Endothelial cell of umbilical vein (primary cell): Measurements from ENCODE around the gene AKT3. TPM values are rescaled to one million over a fixed set of nuclear protein-coding genes. Genes with fewer than 3 reads are reported as not detected.

Experiments
- BruUV-seq: library from RNA; stranded (reverse); fragments of 400-500 nt; replicated peaks from 2 replicates; lab custom pipeline; 2021; lab: Mats Ljungman, UMichigan
- CTCF ChIA-PET: fragments of 300-600, 350-600 bp; sonication (Branson Sonifier 250); formaldehyde crosslinking; loops from one replicate; lab custom pipeline; 2021; ENCODE audit warnings: antibody characterized with exemption, inconsistent platforms; lab: Charles Lee
- POLR2A ChIA-PET: fragments of 300-600, 350-600 bp; sonication (Branson Sonifier 250); formaldehyde crosslinking; loops from one replicate; lab custom pipeline; 2021; ENCODE audit warnings: antibody characterized with exemption, inconsistent platforms; lab: Charles Lee
- DNase-seq: peaks from one replicate; pipeline ENCODE4 v3.0.0-alpha.2; 2011; ENCODE audit warnings: low read depth, low spot score
- FAIRE-seq: peaks from 2 replicates; lab custom pipeline; 2011; peaks lifted over from hg19 to GRCh38; lab: Jason Lieb, UNC
- H2AFZ ChIP-seq: 2 replicates; pipeline ENCODE4 v1.6.0; 2012; ENCODE audit warnings: low read depth, low read length, control low read depth, inconsistent platforms
- H3K27ac ChIP-seq: 2 replicates; pipeline ENCODE4 v1.5.1; 2011; ENCODE audit warnings: low read depth, mild to moderate bottlenecking, control low read depth, low read length, moderate library complexity; ENCODE audit not compliant: insufficient read depth
- H3K27me3 ChIP-seq, 2 experiments: 2 replicates each; pipeline versions ENCODE4 v1.6.0 to v1.6.1; 2011; ENCODE audit warnings: low read length in 2 of 2, mixed read lengths in 1 of 2; ENCODE audit not compliant: control insufficient read depth in 2 of 2, insufficient read depth in 2 of 2
- H3K36me3 ChIP-seq, 2 experiments: 2 replicates in 1 of 2; 3 replicates in 1 of 2; pipeline ENCODE4 v1.5.1; 2011; ENCODE audit warnings: low read length in 2 of 2, mild to moderate bottlenecking in 1 of 2, moderate library complexity in 1 of 2; ENCODE audit not compliant: control insufficient read depth in 2 of 2, insufficient read depth in 2 of 2; ENCODE audit errors: extremely low read depth in 1 of 2
- H3K4me1 ChIP-seq: 3 replicates; pipeline ENCODE4 v1.5.1; 2011; ENCODE audit warnings: mild to moderate bottlenecking, low read length; ENCODE audit not compliant: control insufficient read depth, insufficient read depth; ENCODE audit errors: extremely low read depth
- H3K4me2 ChIP-seq: 2 replicates; pipeline ENCODE4 v1.6.1; 2011; ENCODE audit warnings: low read length, control low read depth, mixed read lengths; ENCODE audit not compliant: insufficient read depth
- H3K4me3 ChIP-seq, 3 experiments: fragments of 200-600 bp in 1 of 3; sonication (generic), shearing (Covaris generic) in 1 of 3; replicated peaks in 1 of 3; 2 replicates each; pipeline ENCODE4 v1.5.1; 2011 to 2016; ENCODE audit warnings: control low read depth in 3 of 3, low read length in 3 of 3, mild to moderate bottlenecking in 2 of 3, inconsistent platforms in 1 of 3, low read depth in 1 of 3, moderate library complexity in 1 of 3; ENCODE audit not compliant: insufficient read depth in 1 of 3
- H3K79me2 ChIP-seq: 2 replicates; pipeline ENCODE4 v1.6.0; 2012; ENCODE audit warnings: low read length, inconsistent platforms; ENCODE audit not compliant: control insufficient read depth, insufficient read depth
- H3K9ac ChIP-seq: replicated peaks from 2 replicates; pipeline ENCODE3; 2011; ENCODE audit warnings: low read length, control low read depth; ENCODE audit not compliant: insufficient read depth; ENCODE audit errors: extremely low read depth
- H3K9me1 ChIP-seq: replicated peaks from 3 replicates; pipeline ENCODE4 v1.6.0; 2011; ENCODE audit warnings: mild to moderate bottlenecking, low read length; ENCODE audit not compliant: control insufficient read depth, insufficient read depth; ENCODE audit errors: extremely low read depth
- H3K9me3 ChIP-seq: replicated peaks from 2 replicates; pipeline ENCODE4 v1.5.1; 2012; ENCODE audit warnings: low read length, inconsistent platforms; ENCODE audit not compliant: control insufficient read depth, insufficient read depth
- H4K20me1 ChIP-seq: replicated peaks from 2 replicates; pipeline ENCODE3; 2011; ENCODE audit warnings: mild to moderate bottlenecking, low read length; ENCODE audit not compliant: control insufficient read depth, insufficient read depth; ENCODE audit errors: extremely low read depth
- EZH2 ChIP-seq: IDR thresholded peaks from 2 replicates; pipeline ENCODE4 v1.6.1; 2012; ENCODE audit warnings: borderline replicate concordance, low read depth, mild to moderate bottlenecking, moderate library complexity, low read length, inconsistent platforms; ENCODE audit not compliant: severe bottlenecking
- FOS ChIP-seq: IDR thresholded peaks from 2 replicates; pipeline ENCODE4 v1.6.1; 2011; ENCODE audit warnings: mild to moderate bottlenecking, low read length, moderate library complexity, borderline replicate concordance; ENCODE audit not compliant: insufficient read depth
- GATA2 ChIP-seq: IDR thresholded peaks from 2 replicates; pipeline ENCODE4 v1.7.0; 2011; ENCODE audit warnings: low read depth, mild to moderate bottlenecking, moderate library complexity, mixed read lengths, low read length; ENCODE audit not compliant: insufficient read length, insufficient read depth
- JUN ChIP-seq: IDR thresholded peaks from 2 replicates; pipeline ENCODE4 v1.6.1; 2011; ENCODE audit warnings: borderline replicate concordance, low read depth; ENCODE audit not compliant: insufficient read length, insufficient read depth
- MYC ChIP-seq: IDR thresholded peaks from one replicate; pipeline ENCODE4 v1.6.1; 2011; ENCODE audit warnings: mild to moderate bottlenecking, low read depth, low read length
- POLR2A ChIP-seq: IDR thresholded peaks from 2 replicates; pipeline ENCODE4 v1.6.1; 2012; ENCODE audit warnings: low read depth, mild to moderate bottlenecking, control low read depth, low read length
- POLR2AphosphoS5 ChIP-seq: IDR thresholded peaks from 2 replicates; pipeline ENCODE4 v1.6.1; 2012; ENCODE audit warnings: low read depth, mild to moderate bottlenecking, control low read depth, low read length, moderate library complexity; ENCODE audit not compliant: insufficient read depth
- dilution Hi-C: fragments of 300-500 bp; cut with MboI; formaldehyde crosslinking; loops from one replicate; pipeline ENCODE4 v1.15.0; 2019; ENCODE audit warnings: low sequenced_read_pairs; ENCODE audit not compliant: extremely low pct_ligation_motif_present
- intact Hi-C: fragments of 100-400 bp; cut with micrococcal nuclease; formaldehyde crosslinking; loops from one replicate; pipeline ENCODE4 v1.10.0; 2022
- polyA plus RNA-seq, 4 experiments: library from polyadenylated mRNA; depleted of rRNA in 3 of 4; stranded (reverse) in 3 of 4; unstranded in 1 of 4; fragments of >200 nt; gene quantifications; 2 replicates each; pipeline versions ENCODE4 v1.2.1 to v1.2.3, GENCODE V29; 2011 to 2012; ENCODE audit warnings: missing spikeins in 1 of 4
- total RNA-seq: library from RNA; stranded (reverse); gene quantifications from 2 replicates; pipeline ENCODE4 v1.2.3, GENCODE V29; 2021
- TF ChIP-seq, protein P1 (sequence below): IDR thresholded peaks from 2 replicates; pipeline ENCODE4 v1.6.1; 2011; ENCODE audit not compliant: insufficient read depth, insufficient read length
- TF ChIP-seq, protein P2 (sequence below), 2 donors: IDR thresholded peaks; 1 replicate in 1 of 2; 2 replicates in 1 of 2; pipeline ENCODE4 v1.5.1; 2011; ENCODE audit warnings: low read length in 2 of 2, mild to moderate bottlenecking in 2 of 2, moderate library complexity in 2 of 2, control low read depth in 1 of 2, inconsistent platforms in 1 of 2, low read depth in 1 of 2; ENCODE audit not compliant: insufficient read depth in 1 of 2; ENCODE audit errors: extremely low read depth in 1 of 2

Gene AKT3
- total and polyA plus RNA-seq, 2 donors (not counting 3 experiments of a cell fraction or from before 2014, with no cell fraction given) = 20.6 to 97.1 TPM

DNA sequence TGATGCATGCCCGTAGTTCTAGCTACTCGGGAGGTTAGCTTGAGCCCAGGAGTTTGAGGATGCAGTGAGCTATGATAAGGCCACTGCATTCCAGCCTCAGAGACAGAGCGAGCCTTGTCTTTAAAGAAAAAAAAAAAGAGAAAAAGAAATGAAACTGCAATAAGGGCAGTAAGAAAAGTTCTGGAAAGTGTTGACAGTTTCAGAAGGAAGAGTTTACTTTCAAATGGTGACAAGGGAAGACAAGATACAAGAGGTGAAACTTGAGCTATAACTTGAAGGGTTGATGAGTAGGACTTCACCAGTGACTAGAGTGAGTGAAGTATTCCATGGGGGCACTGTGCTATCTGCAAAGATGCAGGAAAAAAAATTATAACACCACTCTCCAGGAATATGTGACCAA lies 125.0 kb downstream of the AKT3 start:
- dilution Hi-C loops (no loop called here), intact Hi-C loops (no loop called here)
- no peak overlapping the region for H3K9ac ChIP-seq
- H3K27ac ChIP-seq = no peak overlapping the region
- DNase-seq (no peak), FAIRE-seq (no peak)
- no peaks in the 10 kb centered on the region for H3K36me3 ChIP-seq
- POLR2A ChIA-PET = no interaction called here
- H3K27me3 ChIP-seq = no peaks in the 10 kb centered on the region
- TF ChIP-seq MYC = no peak
- no peak for TF ChIP-seq EZH2
- no peak for TF ChIP-seq FOS
- CTCF ChIA-PET = no interaction called here
- peaks cover 19% of the 10 kb centered on the region for H3K79me2 ChIP-seq
- no peaks in the 10 kb centered on the region for H4K20me1 ChIP-seq
- no peak overlapping the region for H3K4me2 ChIP-seq
- BruUV-seq = no TSS peak
- H3K4me3 ChIP-seq = no peak overlapping the region
- H2AFZ ChIP-seq = no peak overlapping the region
- peaks cover 2% of the 10 kb centered on the region for H3K4me1 ChIP-seq
- no peaks in the 10 kb centered on the region for H3K9me1 ChIP-seq
- no peaks in the 10 kb centered on the region for H3K9me3 ChIP-seq

DNA sequence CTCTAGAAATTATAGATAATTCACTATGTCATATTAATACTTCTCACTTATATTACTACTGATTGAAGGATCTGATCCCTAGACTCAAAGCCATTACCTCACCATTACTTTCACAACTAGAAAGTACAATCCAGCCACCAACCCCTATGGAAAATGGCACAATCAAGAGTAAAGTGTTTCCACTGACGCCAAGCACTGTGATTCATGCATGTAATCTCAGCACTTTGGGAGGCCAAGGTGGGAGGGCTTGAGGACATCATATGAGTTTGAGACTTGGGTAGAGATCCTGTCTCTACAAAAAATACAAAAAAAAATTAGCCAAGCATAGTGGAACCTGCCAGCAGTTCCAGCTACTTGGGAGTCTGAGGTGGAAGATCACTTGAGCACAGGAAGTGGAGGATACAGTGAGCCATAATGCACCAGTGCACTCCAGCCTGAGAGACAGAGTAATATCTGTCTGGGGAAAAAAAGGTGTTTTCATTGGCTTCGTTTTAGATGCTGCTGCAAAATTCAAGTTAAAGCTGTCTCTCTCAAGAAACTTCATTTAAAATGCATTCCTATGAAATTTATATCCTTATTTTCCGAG lies 126.5 kb downstream of the AKT3 start:
- H3K79me2 ChIP-seq = peaks cover 24% of the 10 kb centered on the region
- H3K9ac ChIP-seq = no peak overlapping the region
- no peak for FAIRE-seq
- peaks cover 15% of the 10 kb centered on the region for H3K4me1 ChIP-seq
- no peaks in the 10 kb centered on the region for H3K27me3 ChIP-seq
- no peak overlapping the region for H3K4me2 ChIP-seq
- ChIA-PET POLR2A (no interaction called here), CTCF (interaction anchor here (1.0 kb wide), 1 partner anchor 12 kb away, joined by 3 read pairs; no protein-coding TSS in a partner anchor)
- no peak for DNase-seq
- no peaks in the 10 kb centered on the region for H3K9me1 ChIP-seq
- H3K36me3 ChIP-seq = no peaks in the 10 kb centered on the region
- dilution Hi-C loops (no loop called here), intact Hi-C loops (no loop called here)
- no TSS peak for BruUV-seq
- no peaks in the 10 kb centered on the region for H3K9me3 ChIP-seq
- H2AFZ ChIP-seq = no peak overlapping the region
- TF ChIP-seq GATA2 (no peak), FOS (no peak), POLR2A (no peak), MYC (no peak), EZH2 (no peak), POLR2AphosphoS5 (no peak), JUN (no peak)
- TF ChIP-seq, protein P1, sequence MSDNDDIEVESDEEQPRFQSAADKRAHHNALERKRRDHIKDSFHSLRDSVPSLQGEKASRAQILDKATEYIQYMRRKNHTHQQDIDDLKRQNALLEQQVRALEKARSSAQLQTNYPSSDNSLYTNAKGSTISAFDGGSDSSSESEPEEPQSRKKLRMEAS = no peak
- TF ChIP-seq, protein P2, sequence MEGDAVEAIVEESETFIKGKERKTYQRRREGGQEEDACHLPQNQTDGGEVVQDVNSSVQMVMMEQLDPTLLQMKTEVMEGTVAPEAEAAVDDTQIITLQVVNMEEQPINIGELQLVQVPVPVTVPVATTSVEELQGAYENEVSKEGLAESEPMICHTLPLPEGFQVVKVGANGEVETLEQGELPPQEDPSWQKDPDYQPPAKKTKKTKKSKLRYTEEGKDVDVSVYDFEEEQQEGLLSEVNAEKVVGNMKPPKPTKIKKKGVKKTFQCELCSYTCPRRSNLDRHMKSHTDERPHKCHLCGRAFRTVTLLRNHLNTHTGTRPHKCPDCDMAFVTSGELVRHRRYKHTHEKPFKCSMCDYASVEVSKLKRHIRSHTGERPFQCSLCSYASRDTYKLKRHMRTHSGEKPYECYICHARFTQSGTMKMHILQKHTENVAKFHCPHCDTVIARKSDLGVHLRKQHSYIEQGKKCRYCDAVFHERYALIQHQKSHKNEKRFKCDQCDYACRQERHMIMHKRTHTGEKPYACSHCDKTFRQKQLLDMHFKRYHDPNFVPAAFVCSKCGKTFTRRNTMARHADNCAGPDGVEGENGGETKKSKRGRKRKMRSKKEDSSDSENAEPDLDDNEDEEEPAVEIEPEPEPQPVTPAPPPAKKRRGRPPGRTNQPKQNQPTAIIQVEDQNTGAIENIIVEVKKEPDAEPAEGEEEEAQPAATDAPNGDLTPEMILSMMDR (IDR thresholded peaks at IDR 0.05; ENCODE audit: extremely low read depth in 1 of 2, insufficient read depth in 1 of 2, low read depth in 1 of 2, low read length in 2 of 2) = no peak
- no peak overlapping the region for H3K27ac ChIP-seq
- H3K4me3 ChIP-seq = no peak overlapping the region
- no peaks in the 10 kb centered on the region for H4K20me1 ChIP-seq
